Stimulated activated CD4-positive, alpha-beta T cell treated with anti-CD3 and anti-CD28 coated beads, Interleukin-4, amount 100 ng/mL, for 48 hours (primary cell): Measurements from ENCODE around the gene JUNB.
"Not testable (repeated sequence)": the region's sequence is repeated elsewhere in the genome, so short reads cannot be mapped to it uniquely, and the experiment has no call there.

Source experiments
- DNase-seq, 2 donors: peaks; one replicate each; pipeline ENCODE4 v3.0.0-alpha.2; 2020; ENCODE audit warnings: low read depth in 2 of 2

JUNB gene

DNA sequence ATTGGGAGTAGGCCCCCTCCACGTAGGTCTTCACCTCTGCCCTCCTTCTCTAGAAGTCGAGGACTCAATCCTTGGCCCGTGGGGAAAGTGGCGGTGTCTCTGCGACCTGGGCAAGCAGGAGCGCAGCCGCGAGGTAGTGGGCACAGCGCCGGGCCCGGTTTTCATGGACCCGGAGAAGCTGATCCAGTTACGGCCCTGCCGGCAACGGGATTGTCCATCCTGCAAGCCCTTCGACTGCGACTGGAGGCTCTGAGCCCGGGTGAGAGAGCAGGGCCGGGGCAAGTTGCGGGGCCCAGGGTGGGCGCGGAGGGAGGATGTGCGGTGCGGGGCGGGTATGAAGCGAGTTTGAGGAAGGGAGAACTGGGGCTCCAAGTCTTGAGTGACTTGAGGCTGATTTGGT lies 12.8 kb downstream of the JUNB start:
- no peak for DNase-seq

DNA sequence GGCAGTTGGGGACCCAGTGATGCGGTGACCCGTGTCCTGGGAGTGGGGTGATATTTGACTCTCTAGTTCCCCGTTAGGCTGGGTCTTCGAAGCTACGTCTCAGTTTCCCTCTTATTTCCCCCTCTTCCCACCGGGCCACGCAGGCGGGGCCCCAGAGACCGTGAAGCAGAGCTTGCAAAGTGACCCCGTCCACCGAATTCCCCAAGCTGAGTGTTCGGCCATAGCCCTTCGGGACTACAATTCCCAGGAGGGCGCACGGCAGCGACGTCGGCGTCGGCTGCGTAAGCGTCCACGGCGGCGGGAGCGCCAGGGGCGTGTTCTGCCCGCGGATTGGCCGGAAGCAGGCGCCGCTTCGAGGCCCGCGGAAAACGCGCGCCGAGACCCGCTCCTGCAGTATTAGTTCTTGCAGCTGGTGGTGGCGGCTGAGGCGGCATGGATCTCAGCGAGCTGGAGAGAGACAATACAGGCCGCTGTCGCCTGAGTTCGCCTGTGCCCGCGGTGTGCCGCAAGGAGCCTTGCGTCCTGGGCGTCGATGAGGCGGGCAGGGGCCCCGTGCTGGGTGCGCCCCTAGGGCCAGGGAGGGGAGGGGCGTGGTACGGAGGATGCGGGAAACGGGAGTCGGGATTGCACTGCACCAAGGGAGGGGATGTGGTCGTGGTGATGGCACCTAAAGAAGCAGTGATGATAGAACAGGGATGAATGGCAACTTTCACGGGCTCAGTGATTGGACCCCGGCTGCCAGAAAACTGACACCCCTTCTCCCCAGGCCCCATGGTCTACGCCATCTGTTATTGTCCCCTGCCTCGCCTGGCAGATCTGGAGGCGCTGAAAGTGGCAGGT lies 15.2 kb downstream of the JUNB start, which contains the start of gene RNASEH2A:
TSS of gene RNASEH2A (plus strand) at position 343 of the 840 bp plus-strand sequence. CDS start at position 433, 90 bp downstream.
- DNase-seq, result peak; percentile 83 to 84

DNA sequence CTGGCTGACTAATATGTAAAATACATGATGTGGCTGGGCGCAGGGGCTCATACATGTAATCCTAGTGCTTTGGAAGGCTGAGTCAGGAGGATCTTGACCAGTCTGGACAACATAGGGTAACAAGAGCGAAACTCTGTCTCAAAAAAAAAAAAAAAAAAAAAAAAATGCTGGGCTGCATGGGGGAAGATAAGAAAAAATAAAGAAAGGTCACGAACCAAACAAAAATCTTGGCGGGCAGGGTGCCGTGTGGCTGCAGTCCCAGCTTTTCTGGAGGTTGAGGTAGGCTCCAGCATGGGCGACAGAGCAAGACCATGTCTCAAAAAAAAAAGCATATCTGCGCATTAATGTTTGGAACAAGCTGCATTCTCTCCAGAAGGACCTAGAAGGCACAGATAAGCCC lies 23.8 kb downstream of the JUNB start:
- DNase-seq, result no peak

DNA sequence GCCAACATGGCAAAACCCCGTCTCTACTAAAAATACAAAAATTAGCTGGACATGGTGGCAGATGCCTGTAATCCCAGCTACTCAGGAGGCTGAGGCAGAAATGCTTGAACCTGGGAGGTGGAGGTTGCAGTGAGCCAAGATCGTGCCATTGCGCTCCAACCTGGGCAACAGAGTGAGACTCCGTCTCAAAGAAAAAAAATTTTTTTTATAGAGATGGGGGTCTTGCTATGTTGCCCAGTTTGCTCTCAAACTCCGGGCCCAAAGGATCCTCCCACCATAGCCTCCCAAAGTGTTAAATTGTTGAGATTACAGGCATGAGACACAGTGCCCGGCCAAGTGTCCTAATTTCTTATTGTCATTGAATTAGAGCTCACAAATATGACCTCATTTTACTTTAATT lies 25.9 kb downstream of the JUNB start:
- DNase-seq, result not testable (repeated sequence)

DNA sequence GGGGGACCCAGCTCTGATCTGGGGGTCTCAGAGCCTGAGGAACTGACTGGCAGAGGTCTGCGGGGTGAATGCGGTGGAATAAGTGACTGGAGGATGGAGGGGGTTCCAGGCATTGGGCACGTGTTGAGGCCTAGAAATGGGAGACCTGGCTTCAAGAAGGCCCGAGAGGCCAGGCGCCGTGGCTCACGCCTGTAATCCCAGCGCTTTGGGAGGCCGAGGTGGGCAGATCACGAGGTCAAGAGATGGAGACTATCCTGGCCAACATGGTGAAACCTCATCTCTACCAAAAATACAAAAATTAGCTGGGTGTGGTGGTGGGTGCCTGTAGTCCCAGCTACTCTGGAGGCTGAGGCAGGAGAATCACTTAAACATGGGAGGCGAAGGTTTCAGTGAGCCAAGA lies 26.5 kb downstream of the JUNB start:
- not testable (repeated sequence) for DNase-seq

DNA sequence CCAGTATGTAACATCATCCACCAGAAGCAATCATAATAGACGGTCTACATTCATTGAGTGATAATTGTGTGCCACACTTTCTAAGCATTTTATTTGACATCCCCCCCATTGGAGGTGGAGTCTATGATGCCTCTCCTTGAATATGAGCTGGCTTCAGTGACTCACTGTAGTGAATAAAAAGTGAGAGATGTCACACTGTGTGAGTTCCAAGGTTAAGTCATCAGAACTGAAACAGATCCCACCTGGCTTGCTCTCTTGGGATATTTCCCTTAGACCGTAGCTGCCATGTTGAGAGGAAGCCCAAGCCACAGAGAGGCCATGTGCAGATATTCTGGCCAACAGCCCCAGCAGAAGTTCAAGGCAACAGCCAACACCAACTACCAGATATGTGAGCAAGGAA lies 30.5 kb downstream of the JUNB start:
- DNase-seq, result no peak

DNA sequence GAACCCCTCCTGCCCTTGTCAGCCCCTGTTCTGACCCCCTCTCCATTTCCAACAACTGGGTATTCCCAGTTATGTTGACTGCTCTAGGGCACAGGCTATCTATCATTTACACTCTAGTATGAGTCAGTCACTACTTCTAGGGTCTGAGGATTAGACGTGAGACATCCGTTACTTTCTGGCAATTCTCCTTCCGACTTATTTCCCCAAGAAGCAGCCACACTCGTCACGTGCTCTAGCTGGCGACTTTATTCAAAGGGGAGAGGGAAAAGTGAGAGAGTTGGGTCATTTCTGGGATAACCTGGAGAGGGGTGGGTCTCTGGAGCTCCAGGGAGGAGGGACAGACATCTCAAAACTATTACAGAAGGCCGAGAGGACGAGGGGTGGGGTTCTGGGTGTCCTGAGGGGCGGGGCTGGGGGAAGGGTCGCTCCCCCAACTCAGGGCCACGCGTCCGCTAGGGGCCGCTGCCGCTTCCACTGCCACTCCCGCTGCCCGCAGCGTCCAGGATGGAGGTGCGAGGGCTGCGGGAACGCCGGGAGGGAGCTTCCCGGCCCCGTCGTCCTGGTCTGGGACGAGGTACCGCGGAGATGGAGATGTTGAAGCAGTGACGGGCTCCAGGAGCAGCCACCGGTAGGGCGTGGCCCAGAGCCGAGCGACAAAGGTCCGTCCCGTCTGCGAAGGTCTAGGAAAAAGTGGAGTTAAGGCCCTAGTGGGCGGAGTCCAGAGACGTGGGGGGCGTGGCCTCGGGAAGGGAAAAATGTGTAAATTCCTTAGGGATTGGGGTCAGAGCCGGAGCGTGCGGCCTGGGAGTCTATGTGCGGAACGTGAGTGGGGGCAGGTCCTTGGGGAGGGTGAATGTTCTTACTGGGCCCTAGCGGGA lies 34.2 kb downstream of the JUNB start:
- DNase-seq, result no peak

DNA sequence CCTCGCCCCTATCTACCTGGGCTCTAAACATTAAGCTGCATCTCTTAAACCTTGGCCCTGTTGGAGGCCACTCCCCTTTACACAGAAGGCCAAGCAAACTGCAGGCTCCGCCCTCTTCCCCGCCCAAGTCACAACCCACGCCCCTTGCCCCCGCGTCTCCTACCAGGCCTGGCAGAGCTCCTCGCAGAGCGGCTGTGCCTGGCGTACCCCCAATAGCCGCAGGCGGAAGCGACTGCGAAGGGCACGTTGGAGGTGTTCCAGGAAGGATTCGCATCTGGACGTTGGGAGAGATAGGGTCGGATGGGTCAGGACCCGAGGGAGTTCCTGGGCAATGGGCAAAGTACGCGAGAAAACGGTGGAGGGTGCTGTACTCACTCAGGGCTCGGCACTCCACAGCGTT lies 37.2 kb downstream of the JUNB start:
- no peak for DNase-seq

DNA sequence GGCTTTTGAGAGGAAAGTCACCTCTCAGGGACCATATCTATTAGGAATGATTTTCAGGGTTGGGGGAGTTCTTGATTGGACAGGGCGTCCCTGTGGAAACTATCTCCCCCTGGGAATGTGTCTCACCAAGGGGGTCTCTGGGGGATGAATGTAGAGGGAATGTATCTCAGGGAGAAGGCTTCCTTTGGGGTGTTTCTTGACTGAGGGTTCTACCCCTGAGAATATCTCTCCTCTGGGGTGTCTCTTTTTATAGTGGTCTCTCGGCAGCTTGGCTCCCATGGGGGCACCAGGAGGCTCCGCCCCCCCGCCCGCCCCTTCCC lies 42.1 kb downstream of the JUNB start:
- no peak for DNase-seq

DNA sequence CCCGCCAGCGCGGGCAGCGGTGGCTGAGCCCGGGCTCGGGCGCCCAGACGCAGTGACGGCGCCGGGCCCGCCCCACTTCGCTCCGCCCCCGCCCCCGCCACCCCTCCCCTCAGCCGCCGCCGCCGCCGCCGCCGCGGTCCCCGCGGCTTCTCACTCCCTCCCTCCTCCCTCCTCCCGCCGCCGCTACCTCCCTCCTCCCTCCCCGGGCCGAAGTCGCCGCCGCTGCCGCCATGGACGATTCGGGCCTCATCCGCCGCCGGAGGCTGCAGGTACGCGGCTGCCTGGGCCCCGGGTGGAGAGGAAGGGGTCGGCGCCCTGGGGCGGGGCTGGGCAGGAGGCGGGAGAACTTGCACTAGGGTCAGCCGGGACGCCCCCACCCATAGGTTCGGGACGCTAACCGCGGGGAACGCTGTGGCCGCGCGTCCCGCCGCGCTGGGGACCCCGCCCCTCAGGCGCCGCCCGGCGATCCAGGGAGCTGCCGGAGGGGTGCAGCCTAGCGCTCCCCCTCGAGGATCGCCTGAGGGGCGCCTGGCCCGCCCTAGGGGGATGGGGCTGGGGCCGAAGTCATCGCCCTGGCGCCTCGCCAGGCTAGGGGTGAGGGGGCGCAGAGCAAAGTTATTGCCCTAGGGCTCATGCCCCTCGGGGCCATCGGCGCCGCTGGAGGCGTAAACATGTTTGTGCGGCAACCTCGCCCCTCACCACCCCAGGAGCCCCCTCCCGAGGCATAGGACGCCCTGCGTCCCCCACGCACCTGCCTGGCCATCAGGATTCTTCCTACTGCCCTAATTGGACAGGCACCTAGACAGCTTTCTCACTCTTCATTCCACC lies 42.7 kb downstream of the JUNB start:
- no peak for DNase-seq

DNA sequence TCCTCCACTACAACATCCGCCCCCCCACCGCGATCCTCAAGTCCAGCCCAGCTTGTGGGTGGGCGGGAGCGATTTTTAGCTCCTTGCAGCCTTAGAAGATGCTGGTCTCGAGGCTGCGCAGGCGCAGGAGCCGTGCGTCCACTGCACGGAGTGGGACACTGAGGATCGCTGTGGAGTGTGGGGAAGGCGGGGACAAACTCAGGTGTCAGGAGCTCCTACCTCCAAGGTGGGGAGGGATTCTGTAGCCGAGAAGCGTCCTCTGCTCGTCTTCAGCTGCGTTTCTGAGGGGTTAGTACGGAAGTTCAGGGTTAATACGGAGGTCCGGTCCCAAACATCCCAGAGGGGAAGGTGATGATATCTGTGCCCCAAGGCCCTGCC lies 43.3 kb downstream of the JUNB start, which contains the start of gene RTBDN:
TSS of gene RTBDN (minus strand) at position 14 of the 378 bp plus-strand sequence. CDS start 4,600 bp downstream, outside the sequence.
- no peak for DNase-seq

DNA sequence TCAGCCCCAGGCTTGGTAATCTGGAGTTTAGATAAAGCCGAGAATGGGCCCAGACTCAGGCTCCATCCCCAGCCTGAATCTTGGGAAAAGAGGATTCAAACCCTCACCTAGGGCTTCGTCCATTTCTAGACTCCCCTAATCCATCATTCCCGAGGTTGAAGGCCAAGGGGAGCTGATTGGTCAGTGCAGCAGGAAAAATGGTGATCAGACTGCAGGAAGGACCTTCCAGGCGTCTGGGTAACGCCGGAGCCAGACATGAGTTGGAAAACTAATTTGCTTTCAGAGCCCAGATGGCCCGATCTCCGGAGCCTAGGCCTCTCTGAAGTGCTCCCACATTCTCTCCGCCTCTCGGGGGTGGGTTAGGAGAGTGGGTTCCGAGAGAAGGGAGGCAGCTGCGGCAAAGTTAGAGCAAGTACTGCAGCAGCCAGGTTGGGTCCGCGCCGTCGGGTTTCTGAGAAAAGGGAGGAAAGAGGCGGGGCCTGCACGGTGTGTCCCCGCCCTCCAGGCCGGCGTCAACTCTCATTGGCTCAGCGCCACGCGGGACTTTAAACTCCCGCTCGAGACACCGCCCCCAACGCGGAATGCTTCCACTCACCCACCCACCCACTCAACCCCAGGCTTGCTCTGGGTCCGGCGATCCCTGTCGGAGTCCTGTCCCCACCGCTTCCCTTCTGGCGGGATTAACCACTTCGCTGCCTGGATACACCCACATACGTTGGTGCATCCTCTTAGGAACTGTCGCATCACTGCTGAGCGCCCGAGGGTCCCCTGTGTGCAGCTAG lies 43.9 kb downstream of the JUNB start:
- no peak for DNase-seq

DNA sequence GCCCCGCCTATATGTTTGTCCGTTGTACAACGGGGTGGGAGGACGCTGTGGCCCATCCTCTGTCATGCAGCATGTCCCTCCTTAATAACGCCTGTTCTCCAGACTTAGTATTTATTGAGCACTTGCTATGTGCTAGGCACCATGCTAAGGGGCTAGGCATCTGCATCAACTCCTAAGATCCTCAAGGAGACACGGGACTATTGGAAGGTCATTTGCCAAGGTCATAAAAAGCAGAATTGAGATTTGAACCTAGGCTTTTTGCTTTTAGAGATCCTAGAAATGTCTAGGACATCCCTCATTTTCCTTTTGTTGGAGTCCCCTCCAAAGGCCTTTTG lies 45.2 kb downstream of the JUNB start:
- no peak for DNase-seq

DNA sequence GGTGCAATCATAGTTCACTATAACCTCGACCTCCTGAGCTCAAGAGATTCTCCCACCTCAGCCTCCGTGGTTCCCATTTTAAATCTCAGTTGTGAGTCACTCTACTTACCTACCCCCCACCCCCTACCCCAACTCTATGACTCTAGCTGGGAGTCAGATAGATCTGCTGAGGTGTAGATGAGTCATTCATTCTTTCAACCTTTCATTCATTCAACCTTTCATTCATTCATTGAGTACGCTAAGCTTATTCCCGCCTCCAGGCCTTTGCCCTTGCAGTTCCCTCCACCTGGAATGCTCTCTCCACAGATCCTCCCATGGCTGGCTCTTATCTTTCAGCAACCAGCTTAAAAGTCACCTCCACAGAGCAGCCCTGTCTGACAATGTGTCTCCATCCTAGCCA lies 45.9 kb downstream of the JUNB start:
- no peak for DNase-seq

DNA sequence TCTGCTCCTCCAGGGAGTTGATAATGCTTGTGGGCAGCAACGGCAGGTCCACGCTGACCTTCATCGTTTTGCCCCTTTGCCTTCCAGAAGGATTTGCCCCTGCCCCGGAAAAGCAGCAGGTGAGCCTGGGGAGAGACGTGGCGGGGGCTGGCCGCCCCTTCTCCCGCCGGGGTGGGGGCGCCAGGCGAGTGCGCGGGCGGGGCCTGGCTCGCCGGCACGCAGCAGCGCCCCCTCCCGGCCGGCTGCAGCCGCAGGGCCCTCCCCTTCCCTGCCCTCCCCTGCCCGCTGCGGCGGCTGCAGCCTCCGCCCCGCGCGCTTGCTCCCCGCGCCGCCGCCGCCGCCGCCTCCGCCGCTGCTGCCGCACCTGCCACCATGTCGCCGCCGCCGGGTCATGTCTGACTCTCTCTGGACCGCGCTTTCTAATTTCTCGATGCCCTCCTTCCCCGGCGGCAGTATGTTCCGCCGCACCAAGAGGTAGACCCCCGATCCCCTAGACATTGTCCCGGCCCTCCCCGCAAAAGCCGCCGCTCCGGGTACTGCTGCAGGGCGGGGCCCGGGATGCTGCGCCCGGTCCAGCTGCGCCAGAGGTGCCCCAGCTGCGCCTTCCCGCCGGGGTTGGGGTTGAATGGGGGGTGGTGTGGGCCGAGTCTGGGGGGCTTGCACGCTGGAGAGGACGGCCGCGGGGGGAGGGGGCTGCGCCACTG lies 47.0 kb downstream of the JUNB start, which contains the start of gene MAST1:
TSS of gene MAST1 (plus strand) at position 334 of the 704 bp plus-strand sequence. CDS start at position 392, 58 bp downstream.
- peak; percentile 55 to 56 for DNase-seq

DNA sequence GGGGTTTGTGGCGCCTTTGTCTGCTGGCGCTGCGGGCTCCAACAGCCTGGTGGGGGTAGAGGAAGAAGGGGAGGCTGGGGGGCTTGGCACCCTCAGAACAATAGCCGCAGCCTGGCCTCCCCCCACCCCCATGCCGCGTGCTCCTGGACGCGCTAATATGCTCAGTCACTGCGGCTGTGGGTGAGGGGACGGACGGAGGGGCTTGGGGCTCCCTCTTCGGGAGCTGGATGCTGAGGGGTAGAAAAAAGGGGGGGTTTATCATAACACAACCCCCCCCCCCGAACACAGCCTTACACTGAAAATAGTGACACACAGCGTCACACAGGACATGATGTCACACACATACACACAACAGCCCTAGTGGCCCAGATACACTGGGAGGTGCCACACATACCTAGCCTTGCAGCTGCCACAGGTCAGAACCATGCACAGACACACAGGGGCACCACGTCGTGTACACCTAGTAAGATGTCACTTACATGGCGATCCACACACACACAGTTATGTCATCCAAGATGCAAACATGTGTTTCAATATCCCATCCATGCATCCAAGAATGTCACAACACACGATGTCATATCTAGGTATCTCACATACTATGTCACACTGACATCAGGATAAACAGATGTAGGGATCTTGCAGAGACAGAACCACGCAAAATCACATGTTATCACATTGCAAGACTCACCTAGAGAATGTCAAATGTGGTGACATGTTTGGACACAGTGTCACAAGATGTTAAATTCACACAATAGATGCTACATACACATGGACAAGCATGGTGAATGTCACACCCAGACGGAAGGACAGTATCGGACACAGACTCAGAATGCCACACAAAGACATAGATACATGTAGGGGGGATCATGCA lies 47.8 kb downstream of the JUNB start:
- no peak for DNase-seq

DNA sequence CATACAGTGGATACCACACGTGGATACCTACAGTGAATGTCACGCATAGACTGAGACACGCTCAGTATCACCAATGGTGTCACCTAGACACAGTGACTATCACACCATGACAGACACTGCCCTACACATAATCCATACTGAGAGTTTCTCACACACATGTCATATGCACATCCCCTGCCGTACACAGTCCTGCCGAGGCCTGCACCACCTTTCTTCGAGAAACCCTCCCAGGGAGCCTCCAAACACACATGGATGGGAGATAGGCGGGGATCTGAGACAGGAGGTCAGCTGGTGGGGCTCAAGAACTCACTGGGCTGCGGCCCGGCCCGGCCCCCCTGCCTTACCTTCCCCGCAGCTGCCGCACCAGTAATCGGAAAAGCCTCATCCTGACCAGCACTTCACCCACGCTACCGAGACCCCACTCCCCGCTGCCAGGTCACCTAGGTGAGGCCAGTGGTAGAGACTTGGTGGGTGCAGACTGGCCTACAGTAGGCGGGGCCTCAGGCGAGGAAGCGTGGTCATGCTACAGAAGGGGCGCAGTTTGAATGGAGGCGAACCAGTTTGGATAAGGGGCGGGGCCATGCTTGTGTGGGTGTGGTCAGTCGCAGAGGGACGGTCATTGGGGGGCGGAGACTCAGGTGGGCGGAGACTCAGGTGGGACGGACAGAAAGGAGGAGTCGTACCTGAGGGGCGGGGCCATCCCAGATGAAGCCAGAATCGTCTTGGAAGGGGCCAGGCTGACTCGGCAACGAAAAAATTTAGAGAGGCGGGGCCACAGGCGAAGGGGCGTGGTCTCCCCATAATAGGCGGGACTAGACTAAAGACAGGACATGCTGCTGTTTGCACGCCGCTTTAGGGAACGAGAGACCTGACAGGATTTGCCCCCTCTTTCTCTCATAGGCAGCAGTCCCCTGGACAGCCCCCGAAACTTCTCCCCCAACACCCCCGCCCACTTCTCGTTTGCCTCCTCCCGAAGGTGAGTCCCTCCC lies 49.1 kb downstream of the JUNB start:
- DNase-seq, result peak; percentile 48 to 73

DNA sequence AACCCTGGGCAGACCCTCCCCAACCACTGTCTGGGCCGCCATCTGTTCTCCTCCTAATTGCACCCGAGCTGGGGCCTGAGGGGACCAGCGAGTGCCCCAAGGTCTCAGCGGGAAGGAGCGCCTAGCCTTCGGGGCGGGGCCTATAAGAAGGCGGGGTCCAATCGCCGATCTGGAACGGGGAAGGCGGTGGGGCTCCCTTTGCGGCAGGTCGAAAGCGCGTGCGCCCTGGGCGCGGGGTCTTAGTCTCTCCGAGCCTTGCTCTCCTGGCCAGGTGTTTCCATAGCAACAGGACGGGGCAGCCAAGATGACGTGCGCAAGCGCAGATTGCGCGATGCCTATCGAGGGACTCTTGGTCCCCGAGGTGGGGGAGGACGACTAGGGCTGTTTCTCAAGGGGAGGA lies 49.8 kb downstream of the JUNB start:
- no peak for DNase-seq
